GM21528 (cell line): Measurements from ENCODE around the gene RAI1.

Experiments used
- ATAC-seq: cut with Tn5 transposase; IDR thresholded peaks from one replicate; pipeline ENCODE4 v1.9.1; 2021; ENCODE audit warnings: mild to moderate bottlenecking, moderate library complexity; ENCODE audit not compliant: unreplicated experiment, low FRiP score

RAI1 gene

GRCh38 chr17:17779015-17779611, 97.9 kb downstream of the RAI1 start:
- no peak for ATAC-seq

GRCh38 chr17:17780922-17781590, 99.8 kb downstream of the RAI1 start:
- ATAC-seq: no peak

GRCh38 chr17:17781591-17782496, 100.6 kb downstream of the RAI1 start:
- no peak for ATAC-seq

GRCh38 chr17:17782523-17783115, 101.4 kb downstream of the RAI1 start:
- no peak for ATAC-seq

- ATAC-seq: no peak
These were observed 102.0 kb downstream of the RAI1 start for GRCh38 chr17:17783116-17783824.

- no peak for ATAC-seq
These were observed 102.8 kb downstream of the RAI1 start for GRCh38 chr17:17783825-17784656.

- ATAC-seq: no peak
These were observed 103.5 kb downstream of the RAI1 start for GRCh38 chr17:17784657-17785267.

GRCh38 chr17:17785407-17785806, 104.1 kb downstream of the RAI1 start:
- ATAC-seq: no peak

DNA sequence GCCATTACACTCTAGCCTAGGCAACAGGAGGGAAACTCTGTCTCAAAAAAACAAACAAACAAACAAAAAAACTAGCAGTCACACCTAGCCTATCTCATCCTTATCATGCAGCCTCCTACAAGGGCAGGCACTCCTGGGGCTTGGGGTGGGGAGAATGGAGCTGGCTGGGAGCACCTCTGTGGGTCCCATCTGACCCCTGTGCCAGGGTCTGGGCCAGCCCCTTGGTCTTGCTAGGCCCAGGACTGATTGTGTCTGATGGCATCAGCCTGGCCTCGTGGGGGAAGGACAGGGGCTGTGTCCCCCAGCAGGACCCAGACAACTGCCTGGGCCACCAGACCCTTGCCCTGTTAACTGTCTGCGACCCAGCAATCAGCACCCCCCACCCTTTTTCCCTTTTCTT, 105.7 kb downstream of the RAI1 start:
- no peak for ATAC-seq

DNA sequence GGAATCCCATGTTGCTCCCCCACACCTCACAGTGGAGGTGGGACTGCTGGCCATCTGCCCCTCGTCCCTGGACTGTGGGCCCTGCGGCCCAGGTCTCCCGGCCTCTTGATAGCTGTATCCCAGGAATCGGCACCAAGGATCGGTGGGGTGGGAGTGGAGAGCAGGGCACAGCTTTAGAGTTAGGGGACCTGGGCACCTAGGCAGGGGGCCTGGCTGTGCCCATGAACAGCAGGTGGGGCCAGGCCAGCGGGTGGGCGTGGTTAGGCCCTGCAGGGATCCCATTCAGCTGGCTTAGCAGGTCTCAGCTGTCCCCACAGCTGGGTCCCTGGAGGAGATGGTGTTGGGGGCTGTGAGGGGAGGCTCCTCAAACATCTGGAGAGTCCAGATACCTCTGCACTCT, 106.3 kb downstream of the RAI1 start:
- ATAC-seq: no peak

GRCh38 chr17:17788967-17789366, 107.7 kb downstream of the RAI1 start:
- no peak for ATAC-seq

DNA sequence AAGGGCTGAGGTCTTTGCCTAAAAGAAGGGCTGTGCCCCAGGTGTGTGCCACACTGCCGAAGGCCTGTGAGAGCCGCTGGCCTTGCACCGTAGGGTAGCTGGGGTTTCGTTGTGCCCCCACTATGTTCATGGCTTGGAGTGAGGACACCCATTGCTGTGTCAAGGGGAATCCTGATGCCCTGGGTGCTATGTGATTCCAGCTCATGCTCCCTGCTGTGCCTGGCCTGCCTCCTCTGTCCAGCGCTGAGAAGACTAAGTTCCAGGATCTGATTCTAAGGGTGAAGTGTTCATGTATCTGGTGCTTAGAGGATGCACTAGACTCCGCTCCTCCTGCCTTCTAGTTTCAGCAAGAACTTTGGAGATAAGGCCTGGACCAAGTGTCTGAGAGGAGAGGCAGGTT, 108.2 kb downstream of the RAI1 start:
- ATAC-seq: no peak

DNA sequence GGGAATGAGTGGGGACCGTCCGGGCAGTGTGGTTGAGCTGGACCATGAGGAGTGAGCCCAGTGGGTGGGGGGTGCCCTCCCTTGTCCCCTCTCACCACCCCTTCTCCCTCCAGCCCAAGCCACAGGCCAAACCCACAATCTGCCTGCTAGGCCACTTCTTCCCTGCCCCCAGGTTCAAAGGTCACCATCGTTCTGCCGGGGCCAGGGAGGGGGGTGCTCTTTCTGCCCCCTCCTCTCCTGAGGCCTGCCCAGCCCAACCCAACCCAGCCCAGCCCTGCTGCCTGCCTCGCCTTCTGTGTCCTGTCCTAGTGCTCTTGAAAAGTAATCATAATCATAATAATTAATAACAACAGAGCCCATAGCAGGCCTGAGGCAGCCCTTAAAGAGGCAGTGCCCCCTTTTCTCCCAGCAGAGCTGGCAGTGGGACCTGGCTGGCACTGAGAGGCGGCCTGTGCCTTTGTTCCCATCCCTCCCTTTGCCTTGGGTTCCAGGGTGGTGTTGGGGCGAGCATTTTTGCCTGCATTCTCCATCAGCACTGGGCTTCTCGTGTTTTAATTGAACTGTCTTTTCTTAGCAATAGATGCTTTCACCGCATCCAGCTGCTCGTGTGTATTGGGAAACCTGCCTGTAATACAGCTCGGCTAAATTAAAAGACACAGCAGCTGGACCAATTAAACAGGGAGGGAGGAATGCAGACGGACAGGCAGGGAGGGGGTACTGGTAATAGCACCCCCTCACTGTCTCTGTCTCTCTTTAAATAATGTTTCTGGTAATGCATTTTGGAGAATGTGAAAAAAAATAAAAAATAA, 108.8 kb downstream of the RAI1 start:
- no peak for ATAC-seq

- ATAC-seq: no peak
These were observed 109.6 kb downstream of the RAI1 start for GRCh38 chr17:17790637-17791464.

GRCh38 chr17:17792037-17792550, 110.8 kb downstream of the RAI1 start:
- no peak for ATAC-seq

DNA sequence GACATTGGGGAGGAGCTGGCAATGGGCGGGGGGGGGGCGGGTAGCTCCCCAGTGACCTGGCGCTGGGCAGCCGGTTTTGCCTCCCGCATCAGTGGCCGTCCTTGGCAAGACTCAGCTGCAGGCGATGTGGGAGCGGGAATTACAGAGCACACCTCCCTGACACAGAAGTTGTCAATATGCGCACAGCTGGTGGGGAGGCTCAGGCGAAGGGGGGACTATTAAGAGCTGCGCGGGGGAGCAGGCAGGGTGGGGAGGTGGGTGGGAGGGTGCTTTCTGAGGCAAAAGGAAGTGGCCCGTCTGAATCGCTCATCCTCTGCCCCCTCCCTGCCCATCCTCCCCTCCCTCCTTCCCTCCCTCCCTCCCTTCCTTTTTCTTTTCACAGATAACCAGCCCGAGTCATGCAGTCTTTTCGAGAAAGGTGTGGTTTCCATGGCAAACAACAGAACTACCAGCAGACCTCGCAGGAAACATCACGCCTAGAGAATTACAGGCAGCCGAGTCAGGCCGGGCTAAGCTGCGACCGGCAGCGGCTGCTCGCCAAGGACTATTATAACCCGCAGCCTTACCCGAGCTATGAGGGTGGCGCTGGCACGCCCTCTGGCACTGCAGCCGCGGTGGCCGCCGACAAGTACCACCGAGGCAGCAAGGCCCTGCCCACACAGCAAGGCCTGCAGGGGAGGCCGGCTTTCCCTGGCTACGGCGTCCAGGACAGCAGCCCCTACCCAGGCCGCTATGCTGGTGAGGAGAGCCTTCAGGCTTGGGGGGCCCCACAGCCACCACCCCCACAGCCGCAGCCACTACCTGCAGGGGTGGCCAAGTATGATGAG, 111.5 kb downstream of the RAI1 start:
- ATAC-seq: no peak
